NCI-H1930 (cell line): ENCODE results near the gene INMT.

Source experiments
- DNase-seq, 2 experiments: peaks; one replicate each; lab custom pipeline; 2025; lab: John Stamatoyannopoulos, UW

INMT gene

GRCh38 chr7:30728591-30729100 lies 23.3 kb upstream of the INMT start:
- DNase-seq = no peak

- no peak for DNase-seq
Measured at GRCh38 chr7:30729642-30730041, 22.3 kb upstream of the INMT start.

GRCh38 chr7:30730097-30730496 lies 21.8 kb upstream of the INMT start:
- DNase-seq = no peak

GRCh38 chr7:30730996-30731395 lies 20.9 kb upstream of the INMT start:
- DNase-seq = no peak

- DNase-seq = no peak
Measured at GRCh38 chr7:30731581-30731980, 20.4 kb upstream of the INMT start.

- DNase-seq = no peak
Measured at GRCh38 chr7:30732606-30733005, 19.3 kb upstream of the INMT start.

GRCh38 chr7:30733216-30733615 lies 18.7 kb upstream of the INMT start:
- no peak for DNase-seq

GRCh38 chr7:30733691-30734090 lies 18.2 kb upstream of the INMT start:
- DNase-seq = no peak

GRCh38 chr7:30734497-30734896 lies 17.4 kb upstream of the INMT start:
- DNase-seq = no peak

GRCh38 chr7:30735631-30736030 lies 16.3 kb upstream of the INMT start:
- no peak for DNase-seq

- no peak for DNase-seq
Measured at GRCh38 chr7:30736291-30736690, 15.6 kb upstream of the INMT start.

- DNase-seq = no peak
Measured at GRCh38 chr7:30738026-30738915, 13.7 kb upstream of the INMT start.

GRCh38 chr7:30739691-30740090 lies 12.2 kb upstream of the INMT start:
- DNase-seq = no peak

- DNase-seq = peak; percentile 39 to 48
Measured at GRCh38 chr7:30740417-30741181, 11.3 kb upstream of the INMT start.

GRCh38 chr7:30741289-30741688 lies 10.6 kb upstream of the INMT start:
- DNase-seq = no peak

- DNase-seq = no peak
Measured at GRCh38 chr7:30743371-30744074, 8.4 kb upstream of the INMT start.

- DNase-seq = no peak
Measured at GRCh38 chr7:30744075-30744417, 7.9 kb upstream of the INMT start.

GRCh38 chr7:30745261-30745941 lies 6.5 kb upstream of the INMT start:
- DNase-seq = no peak

GRCh38 chr7:30750010-30750409 lies 1.9 kb upstream of the INMT start:
- no peak for DNase-seq

GRCh38 chr7:30750683-30751650 lies 968 bp upstream of the INMT start:
- DNase-seq = no peak

- DNase-seq = no peak
Measured at GRCh38 chr7:30752484-30752883, 549 bp downstream of the INMT start.
